Heart right ventricle (tissue), 16 donors: ENCODE results near the gene EMP2. TPM values are rescaled to one million over a fixed set of nuclear protein-coding genes. Genes with fewer than 3 reads are reported as not detected.
A peak's percentile ranks its signal among the peaks of the same experiment; 100 is the strongest.
"Not testable (repeated sequence)": the region's sequence is repeated elsewhere in the genome, so short reads cannot be mapped to it uniquely, and the experiment has no call there.

Experiments
- ATAC-seq, 8 donors: fragments of 200-7000 bp; cut with Tn5 transposase; one replicate each; pipeline ENCODE4 v1.9.1; 2020; ENCODE audit warnings: mild to moderate bottlenecking in 8 of 8, moderate library complexity in 8 of 8, moderate number of reproducible peaks in 1 of 8
- DNase-seq, 2 donors: peaks; one replicate each; pipeline ENCODE4 v3.0.0-alpha.2; 2020
- H3K27ac ChIP-seq, 10 donors: fragments of 200-600 bp; sonication (generic) in 2 of 10; one replicate each; pipeline versions ENCODE4 v1.5.0 to v1.8.0; 2020 to 2022; ENCODE audit warnings: mild to moderate bottlenecking in 3 of 10
- H3K27me3 ChIP-seq, 7 donors: fragments of 200-600 bp; one replicate each; pipeline ENCODE4 v1.8.0; 2021 to 2022; ENCODE audit warnings: mild to moderate bottlenecking in 2 of 7
- H3K36me3 ChIP-seq, 9 donors: fragments of 200-600 bp; sonication (generic) in 1 of 9; one replicate each; pipeline versions ENCODE4 v1.5.0 to v1.8.0; 2020 to 2022; ENCODE audit warnings: mild to moderate bottlenecking in 2 of 9
- H3K4me1 ChIP-seq, 9 donors: fragments of 200-600 bp; sonication (generic) in 1 of 9; one replicate each; pipeline versions ENCODE4 v1.5.0 to v1.8.0; 2020 to 2022; ENCODE audit warnings: mild to moderate bottlenecking in 4 of 9
- H3K4me3 ChIP-seq, 10 donors: fragments of 200-600 bp; sonication (generic) in 2 of 10; one replicate each; pipeline versions ENCODE4 v1.5.0 to v1.8.0; 2020 to 2022; ENCODE audit warnings: mild to moderate bottlenecking in 7 of 10, moderate library complexity in 2 of 10
- H3K9me3 ChIP-seq, 11 donors: fragments of 200-600 bp in 10 of 11; sonication (generic) in 2 of 11; one replicate each; pipeline versions ENCODE4 v1.5.0 to v1.8.0; 2013 to 2022; ENCODE audit warnings: mild to moderate bottlenecking in 2 of 11, control low read depth in 1 of 11, moderate library complexity in 1 of 11
- WGBS, 2 donors: extraction: QIAGEN DNeasy Blood & Tissue Kit; methylation state at CpG; one replicate each; pipeline ENCODE4 v1.1.7; 2013; ENCODE audit warnings: inconsistent platforms in 1 of 2; 5-methylcytosine and 5-hydroxymethylcytosine counted together
- intact Hi-C, 10 donors: fragments of 100-400 bp; cut with DNase I; formaldehyde crosslinking; loops; one replicate each; pipeline versions ENCODE4 v1.11.1 to v1.14.2; 2022
- polyA plus RNA-seq, 2 donors: library from polyadenylated mRNA; stranded (reverse); fragments of 200-250 nt; gene quantifications; one replicate each; pipeline ENCODE4 v1.2.3, GENCODE V29; 2013
- total RNA-seq, 10 donors: library from RNA; stranded (reverse); fragmentation: NEBNext Ultra II Directional in 3 of 10; extraction: Animal tissue kit (Norgen Biotek cat#: 25700) in 3 of 10; gene quantifications; one replicate each; pipeline versions ENCODE4 v1.2.1 to v1.2.4, GENCODE V29; 2021 to 2023
- TF ChIP-seq, protein P1 (sequence below), 9 donors: fragments of 200-600 bp; sonication (generic) in 2 of 9; IDR thresholded peaks; one replicate each; pipeline versions ENCODE4 v1.5.0 to v1.8.0; 2021 to 2022; ENCODE audit warnings: antibody characterized with exemption in 9 of 9, mild to moderate bottlenecking in 5 of 9, moderate library complexity in 1 of 9
- donor health status: Arrhythmogenic right ventricular cardiomyopathy.
- donor health status: ischemic (EF 13 %, LVEDD 7.1; RV severe dilation, severe dysfunction).
- donor health status: healthy with polysubstance abuse.
- donor health status: DM: no; HTN: yes; CAD: no.
- donor health status: DM: no; HTN: no; CAD: no.
- donor health status: ischemic (EF 25% LVEDD 6.9; RV normal size, moderate dysfunction).
- donor health status: ischemic (EF 25% LVEDD 5.7; RV mildly dilated, moderate dysfunction).
- donor health status: healthy.
- donor health status: DM: yes; HTN: yes; CAD: no.
- donor health status: Ischemic cardiomyopathy.
- donor health status: ischemic (EF 35%, LVEDD 5.7; RV mildly dilated, moderate dysfunction).
- donor health status: nonischemic (EF 11% LVEDD 7.7; RV severe dilation, severe dysfunction).
- donor health status: DM: yes; HTN: yes; CAD: no.
- donor health status: PGD.
- donor health status: ischemic (EF 29% LVEDD 5.4; RV normal size, mild dysfunction).
- donor health status: nonischemic (EF 23%, LVEDD 6.1; RV moderate dilation, normal function).

The EMP2 gene
- total and polyA plus RNA-seq, 12 donors, result 36.1 to 108 (median 58.6) TPM

DNA sequence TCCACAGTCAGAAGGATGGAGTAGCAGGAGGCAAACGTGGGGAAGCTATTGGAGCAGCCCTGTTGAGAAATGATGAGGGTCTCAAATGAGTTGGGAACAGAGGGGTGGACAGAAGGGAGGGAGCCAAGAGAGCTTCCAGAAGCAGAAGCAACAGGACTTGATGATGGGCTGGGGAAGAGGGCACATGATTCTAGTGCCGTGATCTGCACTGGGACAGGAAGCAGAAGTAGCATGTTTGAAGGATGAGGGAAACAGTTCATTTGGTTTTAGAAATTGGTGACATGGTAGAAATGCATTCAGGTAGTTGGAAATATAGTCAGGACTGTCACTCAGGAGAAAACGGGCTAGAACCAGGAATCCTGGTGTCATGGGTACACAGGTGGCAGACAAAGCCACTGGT, 19.4 kb downstream of the EMP2 start:
- TF ChIP-seq, protein P1, sequence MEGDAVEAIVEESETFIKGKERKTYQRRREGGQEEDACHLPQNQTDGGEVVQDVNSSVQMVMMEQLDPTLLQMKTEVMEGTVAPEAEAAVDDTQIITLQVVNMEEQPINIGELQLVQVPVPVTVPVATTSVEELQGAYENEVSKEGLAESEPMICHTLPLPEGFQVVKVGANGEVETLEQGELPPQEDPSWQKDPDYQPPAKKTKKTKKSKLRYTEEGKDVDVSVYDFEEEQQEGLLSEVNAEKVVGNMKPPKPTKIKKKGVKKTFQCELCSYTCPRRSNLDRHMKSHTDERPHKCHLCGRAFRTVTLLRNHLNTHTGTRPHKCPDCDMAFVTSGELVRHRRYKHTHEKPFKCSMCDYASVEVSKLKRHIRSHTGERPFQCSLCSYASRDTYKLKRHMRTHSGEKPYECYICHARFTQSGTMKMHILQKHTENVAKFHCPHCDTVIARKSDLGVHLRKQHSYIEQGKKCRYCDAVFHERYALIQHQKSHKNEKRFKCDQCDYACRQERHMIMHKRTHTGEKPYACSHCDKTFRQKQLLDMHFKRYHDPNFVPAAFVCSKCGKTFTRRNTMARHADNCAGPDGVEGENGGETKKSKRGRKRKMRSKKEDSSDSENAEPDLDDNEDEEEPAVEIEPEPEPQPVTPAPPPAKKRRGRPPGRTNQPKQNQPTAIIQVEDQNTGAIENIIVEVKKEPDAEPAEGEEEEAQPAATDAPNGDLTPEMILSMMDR (IDR thresholded peaks at IDR 0.05), result no peak
- H3K27ac ChIP-seq, result peak overlapping the region in 9 of 10 donors; percentile 10 to 97 (median 91)
- peaks cover 0 to 6% (median 0%) of the 10 kb centered on the region in 9 donors for H3K36me3 ChIP-seq
- H3K4me1 ChIP-seq, result peaks cover 38 to 100% (median 91%) of the 10 kb centered on the region in 9 donors
- peaks cover 0 to 17% (median 9%) of the 10 kb centered on the region in 11 donors for H3K9me3 ChIP-seq
- no peaks in the 10 kb centered on the region for H3K27me3 ChIP-seq
- no peak for DNase-seq
- 73 to 74% methylated on average over 3 of the region's 3 CpGs for WGBS, 2 donors
- intact Hi-C loops, result no loop called here
- H3K4me3 ChIP-seq, result no peak overlapping the region
- ATAC-seq, result no peak

DNA sequence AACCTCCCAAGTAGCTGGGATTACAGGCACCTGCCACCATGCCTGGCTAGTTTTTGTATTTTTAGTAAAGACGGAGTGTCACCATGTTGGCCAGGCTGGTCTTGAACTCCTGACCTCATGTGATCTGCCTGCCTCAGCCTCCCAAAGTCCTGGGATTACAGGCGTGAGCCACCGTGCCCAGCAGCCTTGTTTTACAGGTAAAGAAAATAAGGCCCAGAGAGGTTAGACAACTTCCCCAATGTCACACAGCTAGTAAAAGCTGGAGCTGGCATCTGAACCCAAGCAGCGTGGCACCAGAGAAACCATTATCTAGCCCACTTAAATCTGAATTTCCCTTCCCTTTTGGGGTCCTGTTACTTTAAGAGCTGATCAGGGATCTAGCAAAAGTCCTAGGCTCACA, 20.6 kb downstream of the EMP2 start:
- peaks cover 0 to 13% (median 9%) of the 10 kb centered on the region in 11 donors for H3K9me3 ChIP-seq
- ATAC-seq, H3K27me3 ChIP-seq, H3K36me3 ChIP-seq, intact Hi-C loops, DNase-seq: not testable (repeated sequence)
- peak overlapping the region in 1 of 10 donors; percentile 40 for H3K4me3 ChIP-seq
- WGBS, 2 donors, result 88 to 92% methylated on average over 4 of the region's 4 CpGs
- H3K27ac ChIP-seq, result peak overlapping the region; percentile 88 to 97 (median 92)
- H3K4me1 ChIP-seq, result peaks cover 29 to 100% (median 87%) of the 10 kb centered on the region in 9 donors

DNA sequence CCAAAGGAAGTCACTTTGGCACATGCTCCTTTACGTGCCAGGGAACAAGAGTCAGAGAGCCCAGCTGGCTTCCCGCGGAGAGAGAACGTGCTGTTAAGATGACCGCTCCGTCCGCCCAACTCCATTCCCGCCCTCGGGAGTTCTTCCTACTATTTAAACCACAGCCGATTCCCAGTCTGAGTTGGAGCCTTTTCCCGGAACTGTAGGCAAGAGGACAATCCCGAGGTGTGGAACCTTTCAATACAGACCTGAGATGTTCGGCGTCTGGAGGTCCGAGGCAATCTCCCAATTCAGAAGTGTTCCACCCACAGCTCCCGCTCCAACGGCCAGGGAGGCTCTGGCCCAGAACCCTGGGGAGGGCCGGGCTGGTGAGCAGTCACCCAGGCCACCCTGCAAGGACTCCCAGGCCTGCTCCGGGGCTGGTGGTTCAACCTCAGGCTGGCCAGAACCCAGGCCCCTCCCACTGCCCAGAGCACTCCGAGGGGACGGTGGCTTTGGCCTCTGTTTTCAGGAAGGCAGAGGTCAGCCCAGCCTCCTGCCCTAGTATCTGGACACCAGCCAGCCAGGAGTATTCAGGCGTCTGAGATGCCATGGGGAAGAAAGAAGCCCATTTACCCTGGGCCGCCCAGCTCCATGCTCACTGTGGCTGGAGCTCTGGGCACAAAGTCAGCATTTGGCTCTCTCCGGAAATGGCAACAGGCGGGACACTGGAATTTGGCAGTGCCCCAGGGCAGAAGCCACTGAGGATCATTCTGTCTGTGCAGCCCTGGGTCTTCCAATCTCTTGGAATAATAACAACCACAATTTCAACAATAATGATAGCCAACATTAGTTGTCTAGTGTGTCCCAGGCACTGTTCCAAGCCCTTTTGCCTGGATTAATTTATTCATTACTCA, 21.4 kb downstream of the EMP2 start:
- DNase-seq (peak; percentile 75 to 81), ATAC-seq (peak; percentile 71 to 91 (median 84))
- Histone ChIP-seq H3K27me3 (no peaks in the 10 kb centered on the region), H3K4me1 (peaks cover 27 to 100% (median 88%) of the 10 kb centered on the region in 9 donors), H3K27ac (peak overlapping the region; percentile 88 to 97 (median 92)), H3K36me3 (peaks cover 0 to 6% (median 0%) of the 10 kb centered on the region in 9 donors), H3K4me3 (peak overlapping the region in 9 of 10 donors; percentile 1 to 46 (median 34)), H3K9me3 (peaks cover 0 to 13% (median 9%) of the 10 kb centered on the region in 11 donors)
- 10 to 13% methylated on average over 25 of the region's 25 CpGs for WGBS, 2 donors
- TF ChIP-seq, protein P1 (IDR thresholded peaks at IDR 0.05), result no peak
- intact Hi-C loops, result no loop called here

DNA sequence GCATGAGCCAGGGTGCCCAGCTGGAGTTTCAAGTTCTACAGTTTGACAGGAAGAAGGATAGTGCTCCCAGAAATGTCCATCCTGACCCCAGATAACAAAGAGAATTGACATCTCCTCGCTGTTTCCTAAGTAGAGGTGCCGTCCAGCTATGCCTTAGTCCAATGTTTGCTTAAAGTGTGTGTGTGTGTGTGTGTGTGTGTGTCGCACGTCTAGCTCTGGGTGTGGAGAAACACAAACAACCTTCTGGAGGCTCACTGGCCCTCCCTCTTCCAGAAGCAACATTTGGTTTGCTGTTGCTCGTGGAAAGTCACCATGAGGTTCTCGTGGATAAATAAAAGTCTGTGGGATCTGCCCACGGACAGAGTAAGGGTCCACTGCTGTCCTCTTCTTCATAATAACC, 22.1 kb downstream of the EMP2 start:
- WGBS, 2 donors, result 36 to 47% methylated on average over 7 of the region's 7 CpGs
- peaks cover 21 to 100% (median 88%) of the 10 kb centered on the region in 9 donors for H3K4me1 ChIP-seq
- TF ChIP-seq, protein P1 (IDR thresholded peaks at IDR 0.05), result no peak
- H3K4me3 ChIP-seq, result peak overlapping the region in 8 of 10 donors; percentile 12 to 46 (median 34)
- intact Hi-C loops, result no loop called here
- peak overlapping the region; percentile 88 to 97 (median 92) for H3K27ac ChIP-seq
- peaks cover 0 to 13% (median 9%) of the 10 kb centered on the region in 11 donors for H3K9me3 ChIP-seq
- no peak for DNase-seq
- peaks cover 0 to 6% (median 0%) of the 10 kb centered on the region in 9 donors for H3K36me3 ChIP-seq
- ATAC-seq, result peak in 5 of 8 donors; percentile 2 to 20 (median 11)
- no peaks in the 10 kb centered on the region for H3K27me3 ChIP-seq
